Measurements from ENCODE around the gene ADPGK. TPM values are rescaled to one million over a fixed set of nuclear protein-coding genes. Genes with fewer than 3 reads are reported as not detected.
"Not testable (repeated sequence)": the region's sequence is repeated elsewhere in the genome, so short reads cannot be mapped to it uniquely, and the experiment has no call there.

The ADPGK gene
- total RNA-seq, 1 experiment from 2014 or later, result 45.5 TPM

DNA sequence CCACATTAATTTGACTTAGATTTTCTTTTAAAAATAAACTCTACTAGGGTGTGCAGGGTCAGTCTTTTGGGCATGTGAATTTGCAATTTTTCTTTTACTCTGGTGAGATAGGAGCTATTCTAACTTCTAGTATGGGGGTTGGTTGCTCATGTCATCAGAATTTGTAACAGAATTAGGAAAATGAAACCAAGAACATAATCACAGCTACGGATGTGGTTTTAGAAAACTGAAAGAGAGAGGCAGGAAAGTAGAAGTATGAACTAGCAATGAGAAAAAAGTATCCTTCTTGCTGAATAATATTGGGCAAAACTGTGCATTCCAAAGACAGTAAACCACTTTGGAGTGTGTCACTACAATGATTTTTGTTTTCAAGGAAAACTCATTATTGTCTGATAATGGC, 43.3 kb downstream of the ADPGK start:
- Histone ChIP-seq H3K4me3 (ENCODE audit: insufficient read depth, low read depth, low read length) (no peak overlapping the region), H3K27me3 (ENCODE audit: control insufficient read depth, insufficient read depth, low read length) (no peaks in the 10 kb centered on the region), H3K36me3 (replicated peaks; ENCODE audit: control insufficient read depth, insufficient read depth, low read length) (peaks cover 6% of the 10 kb centered on the region)
- no peak for DNase-seq

DNA sequence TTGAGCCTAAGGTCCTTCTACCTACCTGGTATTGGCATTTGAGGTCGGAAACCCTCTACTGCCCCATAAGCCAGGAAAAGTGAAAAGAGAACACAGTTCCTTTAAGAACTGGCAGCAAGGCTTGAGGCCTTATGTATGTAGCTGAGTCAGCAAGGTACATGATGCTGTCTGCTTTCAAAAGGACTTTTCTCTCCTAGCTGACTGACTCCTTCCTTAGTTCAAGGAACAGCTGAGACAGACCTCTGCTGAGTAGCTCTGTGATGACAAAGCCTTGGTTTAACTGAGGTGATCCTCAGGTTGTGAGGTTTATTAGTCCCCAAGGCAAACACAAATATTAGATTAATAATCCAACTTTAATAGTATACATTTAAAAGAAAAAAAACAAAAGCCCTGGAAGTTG, 45.8 kb downstream of the ADPGK start:
- H3K36me3 ChIP-seq (replicated peaks; ENCODE audit: control insufficient read depth, insufficient read depth, low read length), result peaks cover 6% of the 10 kb centered on the region
- no peak overlapping the region for H3K4me3 ChIP-seq (ENCODE audit: insufficient read depth, low read depth, low read length)
- no peak for DNase-seq
- H3K27me3 ChIP-seq (ENCODE audit: control insufficient read depth, insufficient read depth, low read length), result no peaks in the 10 kb centered on the region

DNA sequence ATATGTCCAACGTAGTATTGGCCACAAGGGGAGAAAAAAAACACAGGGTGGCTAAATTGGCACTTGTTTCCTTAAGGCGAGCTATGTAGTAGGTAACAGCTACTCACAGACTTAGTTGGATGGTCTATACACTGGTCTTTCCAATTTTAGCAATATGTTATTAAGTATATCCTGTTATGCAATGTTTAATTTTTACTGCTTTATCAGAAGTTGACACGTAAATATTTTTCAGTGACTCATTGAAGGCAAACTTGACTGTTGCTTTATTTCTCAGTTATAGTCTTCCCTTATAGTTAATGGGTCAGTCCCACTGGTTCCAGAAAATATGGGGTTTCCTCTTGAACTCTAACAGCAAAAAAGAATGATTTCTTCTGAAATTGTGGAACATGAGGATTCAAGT, 46.5 kb downstream of the ADPGK start:
- H3K27me3 ChIP-seq (ENCODE audit: control insufficient read depth, insufficient read depth, low read length), result no peaks in the 10 kb centered on the region
- DNase-seq, result no peak
- H3K4me3 ChIP-seq (ENCODE audit: insufficient read depth, low read depth, low read length), result no peak overlapping the region
- H3K36me3 ChIP-seq (replicated peaks; ENCODE audit: control insufficient read depth, insufficient read depth, low read length), result peaks cover 6% of the 10 kb centered on the region

- no peak for DNase-seq
- H3K36me3 ChIP-seq (replicated peaks; ENCODE audit: control insufficient read depth, insufficient read depth, low read length), result peaks cover 10% of the 10 kb centered on the region
- H3K27me3 ChIP-seq (ENCODE audit: control insufficient read depth, insufficient read depth, low read length), result no peaks in the 10 kb centered on the region
- H3K4me3 ChIP-seq (ENCODE audit: insufficient read depth, low read depth, low read length), result no peak overlapping the region
Measured at GRCh38 chr15:72735111-72735510, 48.4 kb downstream of the ADPGK start.

DNA sequence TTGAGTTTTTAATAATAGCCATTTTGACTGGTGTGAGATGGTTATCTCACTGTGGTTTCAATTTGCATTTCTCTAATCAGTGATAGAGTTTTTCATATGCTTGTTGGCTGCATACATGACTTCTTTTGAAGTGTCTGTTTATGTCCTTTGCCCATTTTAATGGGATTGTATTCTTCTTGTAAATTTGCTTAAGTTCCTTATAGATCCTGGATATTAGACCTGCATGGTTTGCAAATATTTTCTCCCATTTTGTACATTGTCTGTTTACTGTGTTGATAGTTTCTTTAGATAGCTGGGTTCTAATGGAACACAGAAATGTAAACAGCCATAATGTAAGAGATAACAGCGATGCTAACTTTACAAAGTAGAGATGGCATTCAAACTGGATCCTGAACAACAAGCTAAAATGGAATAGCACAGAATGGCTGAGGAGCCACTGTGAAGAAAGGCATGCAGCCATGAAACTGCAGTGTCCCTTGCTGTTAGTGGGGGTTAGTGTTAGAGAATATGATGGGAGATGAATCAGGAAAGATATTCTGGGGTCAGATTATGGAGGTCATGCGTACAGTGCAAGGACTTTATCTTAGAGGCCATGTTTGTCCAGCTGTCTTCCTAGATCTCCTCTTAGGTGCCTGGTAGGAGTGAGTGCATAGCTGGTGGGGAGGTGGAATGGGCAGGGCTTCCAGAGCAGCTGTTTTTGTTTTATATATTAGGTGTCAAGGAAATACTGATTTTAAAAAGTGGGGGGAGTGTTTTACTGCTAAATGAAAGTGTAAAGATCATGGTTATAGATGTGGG, 49.4 kb downstream of the ADPGK start:
- no peak for DNase-seq
- Histone ChIP-seq H3K4me3 (ENCODE audit: insufficient read depth, low read depth, low read length) (no peak overlapping the region), H3K36me3 (replicated peaks; ENCODE audit: control insufficient read depth, insufficient read depth, low read length) (peaks cover 10% of the 10 kb centered on the region), H3K27me3 (ENCODE audit: control insufficient read depth, insufficient read depth, low read length) (no peaks in the 10 kb centered on the region)

- Histone ChIP-seq H3K27me3 (ENCODE audit: control insufficient read depth, insufficient read depth, low read length) (no peaks in the 10 kb centered on the region), H3K36me3 (replicated peaks; ENCODE audit: control insufficient read depth, insufficient read depth, low read length) (peaks cover 8% of the 10 kb centered on the region), H3K4me3 (ENCODE audit: insufficient read depth, low read depth, low read length) (no peak overlapping the region)
- no peak for DNase-seq
Measured at GRCh38 chr15:72732516-72732915, 51.0 kb downstream of the ADPGK start.

DNA sequence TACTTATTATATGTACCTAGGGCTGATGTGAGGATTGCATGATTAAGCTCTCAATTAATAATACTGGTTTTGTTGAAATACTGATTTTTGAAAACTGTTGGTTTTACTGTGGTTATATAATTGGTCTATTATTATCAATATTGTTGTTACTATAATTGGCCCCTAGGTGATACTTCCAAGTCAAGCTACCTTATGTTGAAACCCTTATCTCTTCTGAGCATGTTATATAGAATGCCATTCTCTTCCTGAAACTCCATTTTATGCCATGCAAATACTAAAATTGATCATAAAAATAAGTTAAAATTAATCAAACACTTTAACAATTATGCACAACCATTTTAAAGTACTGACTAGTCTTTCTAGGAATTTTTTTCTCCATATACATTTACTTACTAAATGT, 51.5 kb downstream of the ADPGK start:
- no peak overlapping the region for H3K4me3 ChIP-seq (ENCODE audit: insufficient read depth, low read depth, low read length)
- no peaks in the 10 kb centered on the region for H3K27me3 ChIP-seq (ENCODE audit: control insufficient read depth, insufficient read depth, low read length)
- DNase-seq, result no peak
- H3K36me3 ChIP-seq (replicated peaks; ENCODE audit: control insufficient read depth, insufficient read depth, low read length), result peaks cover 8% of the 10 kb centered on the region

- no peak for DNase-seq
- Histone ChIP-seq H3K27me3 (ENCODE audit: control insufficient read depth, insufficient read depth, low read length) (no peaks in the 10 kb centered on the region), H3K4me3 (ENCODE audit: insufficient read depth, low read depth, low read length) (no peak overlapping the region), H3K36me3 (replicated peaks; ENCODE audit: control insufficient read depth, insufficient read depth, low read length) (peaks cover 4% of the 10 kb centered on the region)
Measured at GRCh38 chr15:72728821-72729220, 54.7 kb downstream of the ADPGK start.

GRCh38 chr15:72728249-72728648, 55.3 kb downstream of the ADPGK start:
- not testable (repeated sequence) for H3K4me3 ChIP-seq (ENCODE audit: insufficient read depth, low read depth, low read length); DNase-seq; H3K36me3 ChIP-seq (replicated peaks; ENCODE audit: control insufficient read depth, insufficient read depth, low read length); H3K27me3 ChIP-seq (ENCODE audit: control insufficient read depth, insufficient read depth, low read length)

DNA sequence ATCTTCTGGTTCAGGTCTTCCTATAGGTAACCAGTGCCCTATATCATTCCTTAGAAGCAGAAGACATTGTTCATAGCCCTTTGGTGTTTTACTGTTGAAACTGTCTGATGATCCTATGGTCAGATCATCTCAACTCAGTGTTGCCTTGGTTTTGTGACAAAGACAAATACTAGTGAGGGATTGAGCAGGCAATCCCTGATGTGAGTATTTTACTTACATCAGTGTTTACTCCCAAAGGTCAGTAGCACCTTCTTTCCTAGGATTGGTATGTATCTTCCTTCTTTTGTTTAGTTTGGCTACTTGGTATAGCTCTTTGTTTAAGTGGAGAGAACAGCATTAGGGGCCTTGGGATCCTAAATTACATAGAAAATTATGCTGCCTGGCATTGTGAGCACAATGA, 56.4 kb downstream of the ADPGK start:
- Histone ChIP-seq H3K27me3 (ENCODE audit: control insufficient read depth, insufficient read depth, low read length) (no peaks in the 10 kb centered on the region), H3K36me3 (replicated peaks; ENCODE audit: control insufficient read depth, insufficient read depth, low read length) (peaks cover 4% of the 10 kb centered on the region), H3K4me3 (ENCODE audit: insufficient read depth, low read depth, low read length) (no peak overlapping the region)
- no peak for DNase-seq

- not testable (repeated sequence) for H3K27me3 ChIP-seq (ENCODE audit: control insufficient read depth, insufficient read depth, low read length); DNase-seq; H3K4me3 ChIP-seq (ENCODE audit: insufficient read depth, low read depth, low read length); H3K36me3 ChIP-seq (replicated peaks; ENCODE audit: control insufficient read depth, insufficient read depth, low read length)
Measured at GRCh38 chr15:72725851-72726250, 57.7 kb downstream of the ADPGK start.

DNA sequence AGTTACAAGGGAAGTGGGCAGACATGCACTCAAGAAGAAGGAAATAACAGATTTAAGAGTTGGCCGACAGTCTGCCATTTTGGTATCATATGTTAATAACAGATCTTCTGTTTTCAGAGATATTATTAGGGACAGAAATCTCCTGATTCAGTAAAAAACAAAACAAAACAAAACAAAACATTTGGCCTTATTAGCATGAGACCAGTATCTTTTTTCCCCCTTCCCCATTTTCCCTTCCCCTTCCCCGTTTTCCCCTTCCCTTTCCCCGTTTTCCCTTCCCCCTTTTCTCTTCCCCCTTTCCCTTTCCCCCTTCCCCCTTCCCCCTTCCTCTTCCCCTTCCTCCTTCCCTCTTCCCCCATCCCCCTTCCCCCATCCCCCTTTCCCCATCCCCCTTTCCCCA, 58.1 kb downstream of the ADPGK start:
- H3K36me3 ChIP-seq (replicated peaks; ENCODE audit: control insufficient read depth, insufficient read depth, low read length), result 0 out of 2 replicates have a peak, but pooled peaks cover 1% of the 10 kb centered on the region
- H3K4me3 ChIP-seq (ENCODE audit: insufficient read depth, low read depth, low read length), result no peak overlapping the region
- H3K27me3 ChIP-seq (ENCODE audit: control insufficient read depth, insufficient read depth, low read length), result no peaks in the 10 kb centered on the region
- DNase-seq, result no peak

DNA sequence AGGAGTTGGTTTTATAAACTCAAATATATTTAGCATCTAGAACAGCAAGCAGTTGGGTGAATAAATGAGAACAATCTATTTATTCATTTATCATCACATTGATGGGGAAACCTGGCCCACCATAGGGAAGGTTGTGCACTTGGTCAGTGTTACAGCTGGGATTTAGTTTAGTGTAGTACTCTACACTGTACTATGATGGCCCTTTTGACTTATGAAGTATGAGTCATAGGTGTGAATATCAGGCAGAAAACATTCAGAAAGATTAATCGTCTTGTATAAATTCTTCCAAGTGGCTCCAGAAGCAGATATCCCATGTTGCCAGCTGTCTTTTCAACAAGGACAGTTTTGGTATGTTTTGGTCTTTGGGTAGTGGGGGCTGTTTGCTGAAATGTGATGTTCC, 59.5 kb downstream of the ADPGK start:
- Histone ChIP-seq H3K4me3 (ENCODE audit: insufficient read depth, low read depth, low read length) (no peak overlapping the region), H3K36me3 (replicated peaks; ENCODE audit: control insufficient read depth, insufficient read depth, low read length) (no peaks in the 10 kb centered on the region), H3K27me3 (ENCODE audit: control insufficient read depth, insufficient read depth, low read length) (no peaks in the 10 kb centered on the region)
- DNase-seq, result no peak

DNA sequence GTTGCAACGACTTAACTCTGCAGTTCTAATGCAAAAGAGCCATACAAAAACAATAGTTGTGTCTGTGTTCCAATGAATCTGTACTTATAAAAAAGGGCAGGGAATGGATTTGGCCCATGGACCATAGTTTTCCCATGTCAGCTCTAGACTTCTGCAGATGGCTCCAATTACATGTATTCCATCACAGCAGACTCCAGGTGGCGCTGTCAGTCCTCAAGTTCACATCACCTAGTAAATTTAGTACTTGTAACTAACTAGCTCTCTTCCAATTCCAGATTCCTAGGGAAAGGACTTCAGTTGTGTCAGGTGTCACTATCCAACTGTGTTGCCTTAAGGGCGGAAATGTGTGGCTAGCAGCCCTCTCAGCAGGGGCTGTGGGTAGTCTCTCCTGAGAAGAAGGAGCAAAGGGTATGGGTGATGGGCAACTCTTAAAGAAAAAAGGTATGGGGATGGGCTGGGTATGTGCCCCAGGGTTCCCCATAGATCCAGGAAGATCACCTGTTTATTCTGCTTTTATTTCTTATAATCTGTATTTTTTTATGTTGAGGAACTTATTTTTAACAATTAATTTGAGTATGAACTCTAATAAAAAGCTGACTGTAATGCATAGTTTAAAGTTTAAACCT, 61.4 kb downstream of the ADPGK start:
- H3K4me3 ChIP-seq (ENCODE audit: insufficient read depth, low read depth, low read length), result no peak overlapping the region
- peak; percentile 63 for DNase-seq
- no peaks in the 10 kb centered on the region for H3K27me3 ChIP-seq (ENCODE audit: control insufficient read depth, insufficient read depth, low read length)
- 0 out of 2 replicates have a peak, but pooled peaks cover 1% of the 10 kb centered on the region for H3K36me3 ChIP-seq (replicated peaks; ENCODE audit: control insufficient read depth, insufficient read depth, low read length)

DNA sequence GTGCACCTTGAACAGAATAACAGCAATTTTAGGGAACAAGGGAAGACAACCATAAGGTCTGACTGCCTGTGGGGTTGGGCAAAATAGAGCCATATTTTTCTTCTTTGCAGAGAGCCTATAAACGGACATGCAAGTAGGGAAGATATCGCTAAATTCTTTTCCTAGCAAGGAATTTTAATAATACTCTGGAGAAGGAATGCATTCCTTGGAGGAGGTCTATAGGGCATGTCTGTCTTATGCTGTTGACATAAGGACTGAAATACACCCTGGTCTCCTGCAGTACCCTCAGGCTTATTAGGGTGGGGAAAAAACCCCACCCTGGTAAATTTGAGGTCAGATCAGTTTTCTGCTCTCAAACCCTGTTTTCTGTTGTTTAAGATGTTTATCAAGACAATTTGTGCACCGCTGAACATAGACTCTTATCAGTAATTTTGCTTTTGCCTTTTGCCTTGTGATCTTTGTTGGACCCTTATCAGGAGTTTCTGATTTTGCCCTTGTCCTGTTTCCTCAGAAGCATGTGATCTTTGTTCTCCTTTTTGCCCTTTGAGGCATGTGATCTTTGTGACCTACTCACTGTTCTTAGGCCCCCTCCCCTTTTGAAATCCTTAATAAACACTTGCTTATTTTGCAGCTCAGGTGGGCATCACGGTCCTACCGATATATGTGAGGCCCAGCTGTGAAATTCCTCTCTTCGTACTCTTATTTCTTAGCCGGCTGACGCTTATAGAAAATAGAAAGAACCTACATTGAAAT, 74.8 kb downstream of the ADPGK start:
- not testable (repeated sequence) for H3K36me3 ChIP-seq (replicated peaks; ENCODE audit: control insufficient read depth, insufficient read depth, low read length); H3K27me3 ChIP-seq (ENCODE audit: control insufficient read depth, insufficient read depth, low read length); DNase-seq

More for the DNA sequence above, 74.8 kb downstream of the ADPGK start:
- not testable (repeated sequence) for H3K4me3 ChIP-seq (ENCODE audit: insufficient read depth, low read depth, low read length)

Data from H7 (cell line).